ENCODE results near the gene NANOGP8. TPM values are rescaled to one million over a fixed set of nuclear protein-coding genes. Genes with fewer than 3 reads are reported as not detected.

The NANOGP8 gene
- total and polyA plus RNA-seq, 4 donors, result 0.17 TPM; not detected in 3

DNA sequence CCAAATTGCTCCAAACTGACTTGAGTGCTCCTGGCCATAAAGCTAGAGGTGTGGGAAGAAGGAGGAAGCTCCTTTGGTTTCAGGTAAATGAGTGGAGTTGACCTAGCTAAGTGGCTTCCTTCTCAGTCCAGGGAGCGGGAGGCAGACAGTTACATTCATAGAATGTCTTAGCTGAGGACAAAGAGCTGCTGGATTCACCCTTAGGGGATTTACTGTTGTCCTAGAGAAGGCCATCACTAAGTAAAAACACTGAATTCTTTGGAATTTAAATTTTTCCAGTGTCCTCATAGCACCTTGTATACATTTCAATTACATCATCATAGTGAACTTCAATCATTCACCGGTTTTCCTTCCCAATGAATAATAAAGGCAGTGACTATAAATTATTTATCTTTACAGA, 27.3 kb upstream of the NANOGP8 start:
- no peak overlapping the region for H3K4me3 ChIP-seq (ENCODE audit: low read depth in 1 of 3, low read length in 3 of 3)
- TF ChIP-seq RAD21 (IDR thresholded peaks at IDR 0.05) (no peak), RXRA (IDR thresholded peaks at IDR 0.05) (no peak), CTCF (IDR thresholded peaks at IDR 0.05; ENCODE audit: low read depth, low read length, missing input control) (no peak), HNF4A (conservative IDR thresholded peaks at IDR 0.05) (no peak), NR2F2 (IDR thresholded peaks at IDR 0.05) (no peak), SP1 (IDR thresholded peaks at IDR 0.05) (no peak), TAF1 (conservative IDR thresholded peaks at IDR 0.05) (no peak), FOXA1 (IDR thresholded peaks at IDR 0.05) (no peak), EGR1 (IDR thresholded peaks at IDR 0.05; ENCODE audit: low read depth in 2 of 2) (no peak), HNF4G (IDR thresholded peaks at IDR 0.05) (no peak)
- TF ChIP-seq, protein P1, sequence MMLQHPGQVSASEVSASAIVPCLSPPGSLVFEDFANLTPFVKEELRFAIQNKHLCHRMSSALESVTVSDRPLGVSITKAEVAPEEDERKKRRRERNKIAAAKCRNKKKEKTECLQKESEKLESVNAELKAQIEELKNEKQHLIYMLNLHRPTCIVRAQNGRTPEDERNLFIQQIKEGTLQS (IDR thresholded peaks at IDR 0.05), result no peak
- H3K27me3 ChIP-seq (ENCODE audit: control insufficient read depth in 4 of 4, insufficient read depth in 4 of 4, low read length in 3 of 4), result no peaks in the 10 kb centered on the region
- WGBS, result 96% methylated on average over 2 of the region's 2 CpGs
- H3K36me3 ChIP-seq (ENCODE audit: control insufficient read depth in 4 of 4, insufficient read depth in 3 of 4, low read depth in 1 of 4, low read length in 3 of 4), result no peaks in the 10 kb centered on the region
- H3K4me1 ChIP-seq (ENCODE audit: control insufficient read depth in 4 of 4, insufficient read depth in 4 of 4, low read length in 3 of 4), result peaks cover 0 to 28% (median 21%) of the 10 kb centered on the region in 4 donors
- H3K9ac ChIP-seq (ENCODE audit: low read depth in 1 of 2, low read length in 2 of 2), result no peak overlapping the region
- no peaks in the 10 kb centered on the region for H3K9me3 ChIP-seq (ENCODE audit: control insufficient read depth in 4 of 4, low read length in 3 of 4)
- no peak for DNase-seq (ENCODE audit: low spot score)
- no peak overlapping the region for H3K27ac ChIP-seq (ENCODE audit: low read depth in 1 of 2, low read length in 2 of 2)

- TF ChIP-seq HNF4G (IDR thresholded peaks at IDR 0.05) (no peak), NR2F2 (IDR thresholded peaks at IDR 0.05) (no peak), RXRA (IDR thresholded peaks at IDR 0.05) (no peak), HNF4A (conservative IDR thresholded peaks at IDR 0.05) (no peak), RAD21 (IDR thresholded peaks at IDR 0.05) (no peak), SP1 (IDR thresholded peaks at IDR 0.05) (no peak), TAF1 (conservative IDR thresholded peaks at IDR 0.05) (no peak), FOXA2 (IDR thresholded peaks at IDR 0.05) (no peak), GABPA (IDR thresholded peaks at IDR 0.05 in 1 of 2, conservative IDR thresholded peaks at IDR 0.05 in 1 of 2) (no peak), JUND (IDR thresholded peaks at IDR 0.05) (no peak), CTCF (IDR thresholded peaks at IDR 0.05; ENCODE audit: low read depth, low read length, missing input control) (no peak), EGR1 (IDR thresholded peaks at IDR 0.05; ENCODE audit: low read depth in 2 of 2) (no peak), FOXA1 (IDR thresholded peaks at IDR 0.05) (no peak), YY1 (IDR thresholded peaks at IDR 0.05) (no peak)
- TF ChIP-seq, protein P2, sequence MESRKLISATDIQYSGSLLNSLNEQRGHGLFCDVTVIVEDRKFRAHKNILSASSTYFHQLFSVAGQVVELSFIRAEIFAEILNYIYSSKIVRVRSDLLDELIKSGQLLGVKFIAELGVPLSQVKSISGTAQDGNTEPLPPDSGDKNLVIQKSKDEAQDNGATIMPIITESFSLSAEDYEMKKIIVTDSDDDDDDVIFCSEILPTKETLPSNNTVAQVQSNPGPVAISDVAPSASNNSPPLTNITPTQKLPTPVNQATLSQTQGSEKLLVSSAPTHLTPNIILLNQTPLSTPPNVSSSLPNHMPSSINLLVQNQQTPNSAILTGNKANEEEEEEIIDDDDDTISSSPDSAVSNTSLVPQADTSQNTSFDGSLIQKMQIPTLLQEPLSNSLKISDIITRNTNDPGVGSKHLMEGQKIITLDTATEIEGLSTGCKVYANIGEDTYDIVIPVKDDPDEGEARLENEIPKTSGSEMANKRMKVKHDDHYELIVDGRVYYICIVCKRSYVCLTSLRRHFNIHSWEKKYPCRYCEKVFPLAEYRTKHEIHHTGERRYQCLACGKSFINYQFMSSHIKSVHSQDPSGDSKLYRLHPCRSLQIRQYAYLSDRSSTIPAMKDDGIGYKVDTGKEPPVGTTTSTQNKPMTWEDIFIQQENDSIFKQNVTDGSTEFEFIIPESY (IDR thresholded peaks at IDR 0.05), result no peak
- TF ChIP-seq, protein P1 (IDR thresholded peaks at IDR 0.05), result no peak
- TF ChIP-seq, protein P3, sequence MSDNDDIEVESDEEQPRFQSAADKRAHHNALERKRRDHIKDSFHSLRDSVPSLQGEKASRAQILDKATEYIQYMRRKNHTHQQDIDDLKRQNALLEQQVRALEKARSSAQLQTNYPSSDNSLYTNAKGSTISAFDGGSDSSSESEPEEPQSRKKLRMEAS (IDR thresholded peaks at IDR 0.05), result no peak
- TF ChIP-seq, protein P4, sequence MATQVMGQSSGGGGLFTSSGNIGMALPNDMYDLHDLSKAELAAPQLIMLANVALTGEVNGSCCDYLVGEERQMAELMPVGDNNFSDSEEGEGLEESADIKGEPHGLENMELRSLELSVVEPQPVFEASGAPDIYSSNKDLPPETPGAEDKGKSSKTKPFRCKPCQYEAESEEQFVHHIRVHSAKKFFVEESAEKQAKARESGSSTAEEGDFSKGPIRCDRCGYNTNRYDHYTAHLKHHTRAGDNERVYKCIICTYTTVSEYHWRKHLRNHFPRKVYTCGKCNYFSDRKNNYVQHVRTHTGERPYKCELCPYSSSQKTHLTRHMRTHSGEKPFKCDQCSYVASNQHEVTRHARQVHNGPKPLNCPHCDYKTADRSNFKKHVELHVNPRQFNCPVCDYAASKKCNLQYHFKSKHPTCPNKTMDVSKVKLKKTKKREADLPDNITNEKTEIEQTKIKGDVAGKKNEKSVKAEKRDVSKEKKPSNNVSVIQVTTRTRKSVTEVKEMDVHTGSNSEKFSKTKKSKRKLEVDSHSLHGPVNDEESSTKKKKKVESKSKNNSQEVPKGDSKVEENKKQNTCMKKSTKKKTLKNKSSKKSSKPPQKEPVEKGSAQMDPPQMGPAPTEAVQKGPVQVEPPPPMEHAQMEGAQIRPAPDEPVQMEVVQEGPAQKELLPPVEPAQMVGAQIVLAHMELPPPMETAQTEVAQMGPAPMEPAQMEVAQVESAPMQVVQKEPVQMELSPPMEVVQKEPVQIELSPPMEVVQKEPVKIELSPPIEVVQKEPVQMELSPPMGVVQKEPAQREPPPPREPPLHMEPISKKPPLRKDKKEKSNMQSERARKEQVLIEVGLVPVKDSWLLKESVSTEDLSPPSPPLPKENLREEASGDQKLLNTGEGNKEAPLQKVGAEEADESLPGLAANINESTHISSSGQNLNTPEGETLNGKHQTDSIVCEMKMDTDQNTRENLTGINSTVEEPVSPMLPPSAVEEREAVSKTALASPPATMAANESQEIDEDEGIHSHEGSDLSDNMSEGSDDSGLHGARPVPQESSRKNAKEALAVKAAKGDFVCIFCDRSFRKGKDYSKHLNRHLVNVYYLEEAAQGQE (IDR thresholded peaks at IDR 0.05), result no peak
- DNase-seq (ENCODE audit: low spot score), result no peak
- Histone ChIP-seq H3K4me3 (ENCODE audit: low read depth in 1 of 3, low read length in 3 of 3) (no peak overlapping the region), H3K36me3 (ENCODE audit: control insufficient read depth in 4 of 4, insufficient read depth in 3 of 4, low read depth in 1 of 4, low read length in 3 of 4) (no peaks in the 10 kb centered on the region), H3K27me3 (ENCODE audit: control insufficient read depth in 4 of 4, insufficient read depth in 4 of 4, low read length in 3 of 4) (no peaks in the 10 kb centered on the region), H3K9me3 (ENCODE audit: control insufficient read depth in 4 of 4, low read length in 3 of 4) (no peaks in the 10 kb centered on the region), H3K4me1 (ENCODE audit: control insufficient read depth in 4 of 4, insufficient read depth in 4 of 4, low read length in 3 of 4) (peaks cover 0 to 23% (median 21%) of the 10 kb centered on the region in 4 donors), H3K27ac (ENCODE audit: low read depth in 1 of 2, low read length in 2 of 2) (no peak overlapping the region), H3K9ac (ENCODE audit: low read depth in 1 of 2, low read length in 2 of 2) (no peak overlapping the region)
These were observed 26.8 kb upstream of the NANOGP8 start for GRCh38 chr15:35111861-35112260.
